BJ (cell line): ENCODE data around the gene RAB19. TPM values are rescaled to one million over a fixed set of nuclear protein-coding genes. Genes with fewer than 3 reads are reported as not detected.

ENCODE experiments used
- CTCF ChIA-PET: fragments of 350-600 bp; formaldehyde crosslinking; extraction: SDS; loops from one replicate; lab custom pipeline; 2021; ENCODE audit warnings: antibody characterized with exemption, inconsistent platforms; lab: Yijun Ruan, JAX
- POLR2A ChIA-PET: fragments of 300-600 bp; sonication (Branson Sonifier 250); formaldehyde crosslinking; extraction: SDS; loops from one replicate; lab custom pipeline; 2021; ENCODE audit warnings: antibody characterized with exemption; lab: Charles Lee
- DNase-seq: peaks from one replicate; pipeline ENCODE4 v3.0.0-alpha.2; 2011; ENCODE audit warnings: low read depth
- H3K27me3 ChIP-seq: 2 replicates; pipeline ENCODE4 v1.6.0; 2011; ENCODE audit warnings: low read length; ENCODE audit not compliant: control insufficient read depth, insufficient read depth
- H3K36me3 ChIP-seq: 2 replicates; pipeline ENCODE4 v1.5.1; 2011; ENCODE audit warnings: low read length; ENCODE audit not compliant: control insufficient read depth, insufficient read depth
- H3K4me3 ChIP-seq: 2 replicates; pipeline ENCODE4 v1.5.1; 2011; ENCODE audit warnings: low read depth, mild to moderate bottlenecking, control low read depth, low read length
- CTCF ChIP-seq: IDR thresholded peaks from 2 replicates; pipeline ENCODE4 v1.5.1; 2011; ENCODE audit warnings: low read depth, mild to moderate bottlenecking, control low read depth, inconsistent platforms, low read length, moderate library complexity; ENCODE audit not compliant: insufficient read depth
- polyA plus RNA-seq: library from polyadenylated mRNA; depleted of rRNA; stranded (reverse); fragments of >200 nt; gene quantifications from 2 replicates; pipeline ENCODE4 v1.2.3, GENCODE V29; 2011

The RAB19 gene
- polyA plus RNA-seq, 1 experiment = not detected

DNA sequence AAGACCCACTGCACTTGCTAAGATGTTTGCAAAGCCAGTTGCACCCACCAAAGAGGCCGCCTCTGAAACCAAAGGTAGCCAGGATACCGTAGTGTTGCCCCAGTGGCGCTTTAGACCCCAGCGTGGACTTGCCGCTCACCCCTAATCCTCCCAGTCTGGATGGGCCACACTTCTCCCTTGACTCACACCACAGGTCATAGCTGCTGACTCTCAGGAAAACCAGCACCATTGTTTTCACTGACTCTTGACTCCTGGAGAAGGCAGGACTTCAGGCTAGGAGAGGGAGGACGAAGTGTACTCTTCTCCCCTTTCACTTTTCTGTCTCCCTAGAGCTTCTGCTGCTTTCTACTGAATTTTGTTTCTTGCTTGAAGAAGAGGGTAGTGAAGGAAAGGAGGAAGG lies 22.3 kb downstream of the RAB19 start:
- no peak for TF ChIP-seq CTCF
- no peak for DNase-seq
- CTCF ChIA-PET = no interaction called here

GRCh38 chr7:140433396-140433795 lies 29.5 kb downstream of the RAB19 start:
- POLR2A ChIA-PET = no interaction called here

More for the DNA sequence above, 22.3 kb downstream of the RAB19 start:
- Histone ChIP-seq H3K4me3 (no peak overlapping the region), H3K27me3 (peaks cover 5% of the 10 kb centered on the region), H3K36me3 (no peaks in the 10 kb centered on the region)
- POLR2A ChIA-PET = no interaction called here

GRCh38 chr7:140435252-140435895 lies 31.5 kb downstream of the RAB19 start:
- no peak overlapping the region for H3K4me3 ChIP-seq
- no peak for TF ChIP-seq CTCF
- CTCF ChIA-PET = no interaction called here
- H3K27me3 ChIP-seq = peaks cover 2% of the 10 kb centered on the region; the same call in 1 of the 2 replicates
- POLR2A ChIA-PET = no interaction called here
- no peaks in the 10 kb centered on the region for H3K36me3 ChIP-seq
- no peak for DNase-seq

More at GRCh38 chr7:140433396-140433795, 29.5 kb downstream of the RAB19 start:
- Histone ChIP-seq H3K4me3 (no peak overlapping the region), H3K27me3 (peaks cover 5% of the 10 kb centered on the region), H3K36me3 (no peaks in the 10 kb centered on the region)
- CTCF ChIA-PET = interaction anchor here (1.3 kb wide), 1 partner anchor 10 kb away, joined by 3 read pairs; no protein-coding TSS in a partner anchor
- TF ChIP-seq CTCF = no peak
- no peak for DNase-seq

- no peaks in the 10 kb centered on the region; the same call in 1 of the 2 replicates for H3K27me3 ChIP-seq
- no peak for TF ChIP-seq CTCF
- POLR2A ChIA-PET = interaction anchor here (0.6 kb wide), 1 partner anchor 15 kb away, joined by 4 read pairs; no protein-coding TSS in a partner anchor
- H3K4me3 ChIP-seq = no peak overlapping the region
- DNase-seq = no peak
- CTCF ChIA-PET = interaction anchor here (0.7 kb wide), 1 partner anchor 36 kb away, joined by 3 read pairs; no protein-coding TSS in a partner anchor
- H3K36me3 ChIP-seq = no peaks in the 10 kb centered on the region
Observed at GRCh38 chr7:140439359-140439758, 35.5 kb downstream of the RAB19 start.

DNA sequence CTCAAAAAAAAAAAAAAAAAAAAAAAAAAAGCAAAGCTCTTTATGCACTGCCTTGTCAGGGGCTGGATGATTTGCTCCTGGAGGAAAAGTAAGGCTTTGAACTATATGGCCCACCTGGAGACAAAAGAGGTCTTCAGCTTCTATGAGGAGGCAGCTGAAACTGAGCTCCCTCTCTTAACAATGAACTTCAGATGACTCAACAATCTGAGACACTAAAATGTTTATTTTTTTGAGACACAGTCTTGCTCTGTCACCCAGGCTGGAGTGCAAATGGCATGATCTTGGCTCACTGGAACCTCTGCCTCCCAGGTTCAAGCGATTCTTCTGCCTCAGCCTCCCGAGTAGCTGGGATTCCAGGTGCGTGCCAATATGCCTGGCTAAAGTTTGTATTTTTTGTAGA lies 36.7 kb downstream of the RAB19 start:
- no peak for DNase-seq

More for the DNA sequence above, 36.7 kb downstream of the RAB19 start:
- CTCF ChIA-PET = no interaction called here
- H3K4me3 ChIP-seq = no peak overlapping the region
- POLR2A ChIA-PET = interaction anchor here (0.7 kb wide), 1 partner anchor 101 kb away, joined by 12 read pairs; no protein-coding TSS in a partner anchor
- TF ChIP-seq CTCF = no peak
- H3K27me3 ChIP-seq = no peaks in the 10 kb centered on the region
- no peaks in the 10 kb centered on the region for H3K36me3 ChIP-seq
